Measurements from ENCODE around the gene CRACR2A.

- no peak for TF ChIP-seq CTCF (IDR thresholded peaks at IDR 0.05)
- no peak for TF ChIP-seq POLR2A (IDR thresholded peaks at IDR 0.05)
Observed at GRCh38 chr12:3602488-3602887, 150.4 kb downstream of the CRACR2A start.

Measured in right lobe of liver (tissue), 4 donors.